ENCODE results near the gene NKX6-1.

DNA sequence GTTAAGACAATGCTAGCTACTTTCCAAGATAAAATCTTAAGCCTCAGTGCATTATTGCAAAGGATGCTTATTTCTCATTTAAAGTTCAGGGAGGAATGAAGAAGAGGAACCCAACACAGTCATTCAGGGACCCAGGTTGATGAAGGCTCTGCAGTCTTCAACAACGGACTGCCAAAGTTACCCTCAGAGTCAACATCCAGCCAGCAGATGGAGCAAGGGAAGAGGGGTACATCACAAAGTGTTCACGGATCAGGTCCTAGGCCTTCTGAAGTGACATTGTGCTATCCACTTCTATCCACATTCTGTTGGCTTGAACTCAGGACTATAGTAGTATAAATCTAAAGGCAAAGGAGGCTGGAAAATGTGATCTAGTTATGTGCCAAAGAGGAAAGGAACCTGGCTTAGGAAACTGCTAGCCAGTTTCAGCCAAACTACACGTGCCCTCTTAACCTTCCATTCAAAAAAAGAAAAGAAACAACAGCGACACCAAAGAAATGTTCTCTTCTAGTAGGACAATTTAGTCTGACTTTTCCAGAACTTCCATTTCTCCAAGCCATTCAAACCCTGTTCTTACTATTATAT lies 28.8 kb downstream of the NKX6-1 start:
- TF ChIP-seq, protein P1, sequence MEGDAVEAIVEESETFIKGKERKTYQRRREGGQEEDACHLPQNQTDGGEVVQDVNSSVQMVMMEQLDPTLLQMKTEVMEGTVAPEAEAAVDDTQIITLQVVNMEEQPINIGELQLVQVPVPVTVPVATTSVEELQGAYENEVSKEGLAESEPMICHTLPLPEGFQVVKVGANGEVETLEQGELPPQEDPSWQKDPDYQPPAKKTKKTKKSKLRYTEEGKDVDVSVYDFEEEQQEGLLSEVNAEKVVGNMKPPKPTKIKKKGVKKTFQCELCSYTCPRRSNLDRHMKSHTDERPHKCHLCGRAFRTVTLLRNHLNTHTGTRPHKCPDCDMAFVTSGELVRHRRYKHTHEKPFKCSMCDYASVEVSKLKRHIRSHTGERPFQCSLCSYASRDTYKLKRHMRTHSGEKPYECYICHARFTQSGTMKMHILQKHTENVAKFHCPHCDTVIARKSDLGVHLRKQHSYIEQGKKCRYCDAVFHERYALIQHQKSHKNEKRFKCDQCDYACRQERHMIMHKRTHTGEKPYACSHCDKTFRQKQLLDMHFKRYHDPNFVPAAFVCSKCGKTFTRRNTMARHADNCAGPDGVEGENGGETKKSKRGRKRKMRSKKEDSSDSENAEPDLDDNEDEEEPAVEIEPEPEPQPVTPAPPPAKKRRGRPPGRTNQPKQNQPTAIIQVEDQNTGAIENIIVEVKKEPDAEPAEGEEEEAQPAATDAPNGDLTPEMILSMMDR (IDR thresholded peaks at IDR 0.05 in 8 of 11, conservative IDR thresholded peaks at IDR 0.05 in 3 of 11) = no peak
- no peak for TF ChIP-seq POLR2A (IDR thresholded peaks at IDR 0.05)

Data from spleen (tissue), 7 donors.